BJ (cell line): ENCODE measurements around the gene UBQLN4. TPM values are rescaled to one million over a fixed set of nuclear protein-coding genes. Genes with fewer than 3 reads are reported as not detected.
A peak's percentile ranks its signal among the peaks of the same experiment; 100 is the strongest.

ENCODE experiments used
- CTCF ChIA-PET: fragments of 350-600 bp; formaldehyde crosslinking; extraction: SDS; loops from one replicate; lab custom pipeline; 2021; ENCODE audit warnings: antibody characterized with exemption, inconsistent platforms; lab: Yijun Ruan, JAX
- POLR2A ChIA-PET: fragments of 300-600 bp; sonication (Branson Sonifier 250); formaldehyde crosslinking; extraction: SDS; loops from one replicate; lab custom pipeline; 2021; ENCODE audit warnings: antibody characterized with exemption; lab: Charles Lee
- DNase-seq: peaks from one replicate; pipeline ENCODE4 v3.0.0-alpha.2; 2011; ENCODE audit warnings: low read depth
- H3K27me3 ChIP-seq: 2 replicates; pipeline ENCODE4 v1.6.0; 2011; ENCODE audit warnings: low read length; ENCODE audit not compliant: control insufficient read depth, insufficient read depth
- H3K36me3 ChIP-seq: 2 replicates; pipeline ENCODE4 v1.5.1; 2011; ENCODE audit warnings: low read length; ENCODE audit not compliant: control insufficient read depth, insufficient read depth
- H3K4me3 ChIP-seq: 2 replicates; pipeline ENCODE4 v1.5.1; 2011; ENCODE audit warnings: low read depth, mild to moderate bottlenecking, control low read depth, low read length
- CTCF ChIP-seq: IDR thresholded peaks from 2 replicates; pipeline ENCODE4 v1.5.1; 2011; ENCODE audit warnings: low read depth, mild to moderate bottlenecking, control low read depth, inconsistent platforms, low read length, moderate library complexity; ENCODE audit not compliant: insufficient read depth
- polyA plus RNA-seq: library from polyadenylated mRNA; depleted of rRNA; stranded (reverse); fragments of >200 nt; gene quantifications from 2 replicates; pipeline ENCODE4 v1.2.3, GENCODE V29; 2011

The UBQLN4 gene
- polyA plus RNA-seq, 1 experiment: 28.3 TPM

GRCh38 chr1:156063997-156064285, 10.3 kb upstream of the UBQLN4 start:
- no peaks in the 10 kb centered on the region for H3K27me3 ChIP-seq
- no peak for DNase-seq
- no peak overlapping the region for H3K4me3 ChIP-seq
- H3K36me3 ChIP-seq: no peaks in the 10 kb centered on the region
- ChIA-PET CTCF (interaction anchor here (0.7 to 3.9 kb wide), 5 partner anchors 11 to 125 kb away, joined by 3 to 20 read pairs (median 4); no protein-coding TSS in a partner anchor), POLR2A (no interaction called here)
- TF ChIP-seq CTCF: no peak

DNA sequence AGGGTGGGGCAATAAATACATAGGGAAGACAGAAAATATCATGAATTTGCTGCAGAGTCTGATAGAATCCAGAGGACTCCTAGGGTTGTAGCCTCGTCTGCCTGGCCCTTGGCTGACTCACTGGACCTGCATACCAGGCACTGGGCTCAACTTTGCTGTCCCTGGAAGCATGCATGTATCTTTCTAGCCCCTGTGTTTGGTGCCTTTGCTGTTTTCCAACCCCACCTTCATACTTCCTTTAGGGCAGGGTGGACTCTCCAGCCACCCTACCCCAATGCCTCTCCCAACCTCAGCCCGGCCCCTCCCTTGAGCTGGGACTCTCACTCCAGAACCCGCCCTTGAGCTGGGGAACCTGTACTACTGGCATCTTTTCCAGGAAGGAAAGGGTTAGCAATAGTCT, 8.6 kb upstream of the UBQLN4 start:
- ChIA-PET POLR2A (no interaction called here), CTCF (interaction anchor here (1.6 kb wide), 1 partner anchor 68 kb away, joined by 3 read pairs; no protein-coding TSS in a partner anchor)
- no peak for DNase-seq
- H3K27me3 ChIP-seq: no peaks in the 10 kb centered on the region
- H3K36me3 ChIP-seq: no peaks in the 10 kb centered on the region; the same call in 1 of the 2 replicates
- H3K4me3 ChIP-seq: no peak overlapping the region
- TF ChIP-seq CTCF: no peak

DNA sequence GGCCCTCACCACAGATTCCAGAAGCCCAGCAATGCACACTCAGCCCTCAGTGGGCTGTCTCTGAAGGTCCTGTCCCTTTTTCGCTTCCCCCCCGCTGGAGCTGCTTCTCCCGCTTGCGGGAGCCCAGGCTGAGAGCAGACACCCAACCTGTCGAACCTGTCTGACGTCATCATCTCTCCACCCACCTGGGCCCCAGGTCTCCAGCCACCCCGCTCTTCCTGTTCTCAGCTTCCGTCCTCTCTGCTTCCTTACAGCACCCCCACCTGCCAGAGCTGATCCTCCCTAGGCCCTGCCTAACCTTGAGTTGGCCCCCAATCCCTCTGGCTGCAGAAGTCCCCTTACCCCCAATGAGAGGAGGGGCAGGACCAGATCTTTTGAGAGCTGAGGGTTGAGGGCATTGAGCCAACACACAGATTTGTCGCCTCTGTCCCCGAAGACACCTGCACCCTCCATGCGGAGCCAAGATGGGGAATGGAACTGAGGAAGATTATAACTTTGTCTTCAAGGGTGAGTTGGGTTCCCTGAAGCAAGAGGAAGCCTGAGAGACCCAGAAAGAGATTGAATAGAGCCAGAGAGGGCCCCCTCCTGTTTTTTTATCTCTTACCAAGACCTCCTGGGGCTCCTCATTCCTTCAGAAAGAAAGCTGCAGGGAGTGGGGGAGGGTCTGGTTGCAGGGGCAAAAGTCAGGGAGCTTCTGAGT, 7.5 kb upstream of the UBQLN4 start, which contains the start of gene RAB25:
TSS of gene RAB25 (plus strand) at position 224 of the 700 bp plus-strand sequence. CDS start at position 465, 241 bp downstream.
- H3K27me3 ChIP-seq: no peaks in the 10 kb centered on the region
- no peaks in the 10 kb centered on the region; the same call in 1 of the 2 replicates for H3K36me3 ChIP-seq
- POLR2A ChIA-PET: no interaction called here
- CTCF ChIA-PET: interaction anchor here (0.6 to 1.6 kb wide), 4 partner anchors 14 to 69 kb away, joined by 3 to 4 read pairs (median 3); no protein-coding TSS in a partner anchor
- DNase-seq: no peak
- TF ChIP-seq CTCF: no peak
- H3K4me3 ChIP-seq: no peak within 1 kb of the TSS

- Histone ChIP-seq H3K36me3 (no peaks in the 10 kb centered on the region; the same call in 1 of the 2 replicates), H3K4me3 (no peak overlapping the region), H3K27me3 (no peaks in the 10 kb centered on the region)
- DNase-seq: no peak
- no peak for TF ChIP-seq CTCF
- POLR2A ChIA-PET: no interaction called here
- CTCF ChIA-PET: no interaction called here
Measured at GRCh38 chr1:156056326-156056849, 2.8 kb upstream of the UBQLN4 start.

DNA sequence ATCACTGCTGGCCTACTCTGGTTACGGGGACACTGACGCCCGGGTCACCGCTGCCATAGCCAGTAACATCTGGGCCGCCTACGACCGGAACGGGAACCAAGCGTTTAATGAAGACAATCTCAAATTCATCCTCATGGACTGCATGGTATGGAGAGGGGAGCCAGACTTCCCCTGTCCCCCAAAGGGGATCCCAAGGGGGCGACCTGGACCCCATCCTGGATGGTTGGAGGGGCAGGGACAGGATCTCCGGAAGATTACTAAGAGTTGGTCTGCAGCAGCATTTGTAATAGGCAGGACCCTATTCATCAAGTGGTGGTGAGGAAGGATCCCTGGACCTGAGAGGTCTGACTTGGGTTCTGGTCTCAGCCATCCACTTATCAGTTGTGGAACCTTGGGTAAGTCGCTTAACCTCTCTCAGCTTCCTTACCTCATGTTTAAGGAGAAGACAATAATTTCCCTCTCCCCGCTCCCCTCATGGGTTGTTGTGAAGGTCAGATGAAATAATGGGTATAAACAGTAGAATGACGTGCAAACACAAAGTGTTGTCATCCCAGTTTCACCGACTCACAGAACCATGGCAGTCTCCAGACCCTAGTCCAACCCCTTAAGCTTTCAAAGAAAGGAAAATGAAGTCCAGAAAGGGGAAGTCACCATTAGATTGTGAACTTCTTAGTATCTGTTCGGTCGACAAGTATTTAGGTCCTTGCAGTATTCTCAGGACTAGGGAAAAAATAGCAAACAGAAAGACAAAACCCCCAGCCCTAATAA, 1.9 kb upstream of the UBQLN4 start:
- CTCF ChIA-PET: no interaction called here
- Histone ChIP-seq H3K36me3 (no peaks in the 10 kb centered on the region; the same call in none of the 2 replicates), H3K27me3 (no peaks in the 10 kb centered on the region), H3K4me3 (peak overlapping the region; percentile 79)
- POLR2A ChIA-PET: no interaction called here
- TF ChIP-seq CTCF: no peak
- DNase-seq: no peak
